GM12865 (cell line): Measurements from ENCODE around the gene GALR2.

ENCODE experiments used
- DNase-seq: peaks from one replicate; pipeline ENCODE4 v3.0.0; 2010; ENCODE audit warnings: low read depth
- H3K4me3 ChIP-seq: 2 replicates; pipeline ENCODE4 v1.5.1; 2011; ENCODE audit warnings: mild to moderate bottlenecking, low read depth, low read length, control low read depth
- TF ChIP-seq, protein P1 (sequence below): IDR thresholded peaks from 2 replicates; pipeline ENCODE4 v1.5.1; 2011; ENCODE audit warnings: low read length, control low read depth, low read depth, inconsistent platforms; ENCODE audit not compliant: insufficient read depth; ENCODE audit errors: missing control alignments

GALR2 gene

DNA sequence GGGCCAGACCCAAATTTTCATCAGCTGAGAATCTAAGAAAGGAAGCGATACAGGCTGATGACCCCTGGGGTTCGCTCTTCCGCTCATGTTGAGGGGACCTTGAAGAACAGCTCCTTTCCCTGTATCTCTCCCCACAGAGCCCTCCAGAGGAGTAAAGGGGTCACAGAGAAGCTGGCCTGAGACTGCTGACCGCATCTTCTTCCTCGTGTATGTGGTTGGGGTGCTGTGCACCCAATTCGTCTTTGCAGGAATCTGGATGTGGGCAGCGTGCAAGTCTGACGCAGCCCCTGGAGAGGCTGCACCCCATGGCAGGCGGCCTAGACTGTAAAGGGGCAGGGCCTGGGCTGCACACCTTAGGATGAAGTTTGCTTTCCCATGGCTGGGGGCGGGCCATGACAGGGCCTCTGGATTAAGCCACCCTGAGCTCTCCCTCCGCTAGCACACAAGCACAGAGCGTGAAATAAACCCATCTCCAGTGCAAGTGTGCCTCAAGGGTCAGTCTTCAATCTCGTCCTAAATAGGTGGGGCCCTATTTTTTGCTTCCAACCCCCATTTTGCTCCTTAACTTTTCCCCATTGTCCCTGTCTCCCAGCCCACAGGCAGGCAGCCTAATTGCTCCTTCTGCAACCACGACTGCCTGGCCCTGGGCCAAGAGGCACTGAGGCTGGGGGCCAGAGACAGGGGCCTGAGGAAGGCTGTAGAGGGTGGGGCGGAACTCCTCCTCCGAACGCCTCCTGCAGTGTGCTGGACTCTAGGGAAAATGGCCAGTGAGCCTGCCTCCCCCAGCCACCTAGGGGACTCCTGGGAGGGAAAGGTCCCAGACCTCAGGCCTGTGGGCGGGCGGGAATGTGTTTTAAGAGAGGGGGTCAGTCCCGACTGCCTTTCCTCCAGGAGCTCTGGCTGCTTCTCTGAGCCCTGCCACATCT, 8.0 kb downstream of the GALR2 start:
- DNase-seq, result no peak
- H3K4me3 ChIP-seq, result no peak overlapping the region
- TF ChIP-seq, protein P1, sequence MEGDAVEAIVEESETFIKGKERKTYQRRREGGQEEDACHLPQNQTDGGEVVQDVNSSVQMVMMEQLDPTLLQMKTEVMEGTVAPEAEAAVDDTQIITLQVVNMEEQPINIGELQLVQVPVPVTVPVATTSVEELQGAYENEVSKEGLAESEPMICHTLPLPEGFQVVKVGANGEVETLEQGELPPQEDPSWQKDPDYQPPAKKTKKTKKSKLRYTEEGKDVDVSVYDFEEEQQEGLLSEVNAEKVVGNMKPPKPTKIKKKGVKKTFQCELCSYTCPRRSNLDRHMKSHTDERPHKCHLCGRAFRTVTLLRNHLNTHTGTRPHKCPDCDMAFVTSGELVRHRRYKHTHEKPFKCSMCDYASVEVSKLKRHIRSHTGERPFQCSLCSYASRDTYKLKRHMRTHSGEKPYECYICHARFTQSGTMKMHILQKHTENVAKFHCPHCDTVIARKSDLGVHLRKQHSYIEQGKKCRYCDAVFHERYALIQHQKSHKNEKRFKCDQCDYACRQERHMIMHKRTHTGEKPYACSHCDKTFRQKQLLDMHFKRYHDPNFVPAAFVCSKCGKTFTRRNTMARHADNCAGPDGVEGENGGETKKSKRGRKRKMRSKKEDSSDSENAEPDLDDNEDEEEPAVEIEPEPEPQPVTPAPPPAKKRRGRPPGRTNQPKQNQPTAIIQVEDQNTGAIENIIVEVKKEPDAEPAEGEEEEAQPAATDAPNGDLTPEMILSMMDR, result no peak

DNA sequence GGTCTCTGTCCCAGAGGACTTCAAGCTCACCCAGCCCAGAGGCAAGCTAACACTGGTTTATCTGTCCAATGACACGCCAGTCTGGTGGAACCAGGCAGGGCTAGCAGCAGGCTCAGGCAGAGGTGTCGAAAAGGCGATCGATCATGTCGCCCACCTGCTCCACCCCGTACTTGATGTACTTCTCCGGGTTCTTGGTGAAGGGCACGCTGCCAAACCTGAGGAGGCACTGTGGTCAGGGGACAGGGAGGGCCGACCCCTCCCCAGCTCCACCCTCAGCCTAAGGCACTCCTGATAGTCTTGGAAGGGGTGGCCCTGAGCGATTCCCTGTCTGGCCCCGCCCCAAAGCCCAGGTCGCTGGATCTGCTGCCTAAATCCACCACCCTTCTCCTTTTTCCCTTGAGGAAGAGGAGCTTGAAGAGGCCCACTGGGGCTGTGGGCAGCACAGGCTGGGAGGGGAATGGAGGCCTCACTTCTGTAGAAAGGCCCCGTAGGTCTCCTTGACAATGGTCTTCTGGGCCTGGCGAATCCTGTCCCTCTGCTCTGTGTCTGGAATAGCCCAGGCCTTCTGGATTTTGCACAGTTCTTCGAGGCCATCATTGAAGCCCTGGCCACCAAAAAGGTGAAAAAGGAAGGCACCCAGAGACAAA, 9.1 kb downstream of the GALR2 start:
- H3K4me3 ChIP-seq, result no peak overlapping the region
- TF ChIP-seq, protein P1, result no peak
- no peak for DNase-seq

DNA sequence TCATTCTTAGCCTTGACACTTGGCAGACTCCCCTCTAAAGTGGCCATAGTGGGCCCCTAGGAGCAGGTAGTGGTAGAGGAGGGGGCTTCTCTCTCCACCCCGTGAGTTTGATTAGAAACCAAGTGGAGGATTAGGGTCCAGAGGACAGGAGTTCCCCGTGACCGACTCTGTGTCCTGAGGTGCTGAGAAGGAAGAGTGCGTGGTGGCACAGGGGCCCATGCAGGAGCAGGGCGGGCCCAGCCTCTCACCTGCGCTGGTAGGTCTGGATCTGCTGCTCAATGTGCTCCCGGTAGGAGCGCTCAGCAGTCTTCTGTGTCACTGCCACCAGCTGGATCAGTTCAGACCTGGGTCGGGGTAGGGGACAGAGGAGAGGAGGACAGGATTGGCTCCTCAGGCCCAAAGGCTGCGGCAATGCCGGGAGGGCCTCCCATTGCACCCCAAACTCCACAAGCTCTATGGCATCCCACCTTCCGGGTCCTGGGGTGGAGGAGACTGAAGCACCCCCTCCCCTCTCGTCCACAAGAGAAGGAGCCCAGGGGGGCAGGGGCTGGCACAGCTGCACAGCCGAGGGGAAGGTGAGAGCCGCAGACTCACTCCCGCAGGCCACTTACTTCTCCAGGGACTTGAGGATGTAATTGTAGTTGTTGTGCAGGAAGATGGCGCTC, 10.6 kb downstream of the GALR2 start:
- TF ChIP-seq, protein P1, result no peak
- DNase-seq, result no peak
- H3K4me3 ChIP-seq, result no peak overlapping the region

DNA sequence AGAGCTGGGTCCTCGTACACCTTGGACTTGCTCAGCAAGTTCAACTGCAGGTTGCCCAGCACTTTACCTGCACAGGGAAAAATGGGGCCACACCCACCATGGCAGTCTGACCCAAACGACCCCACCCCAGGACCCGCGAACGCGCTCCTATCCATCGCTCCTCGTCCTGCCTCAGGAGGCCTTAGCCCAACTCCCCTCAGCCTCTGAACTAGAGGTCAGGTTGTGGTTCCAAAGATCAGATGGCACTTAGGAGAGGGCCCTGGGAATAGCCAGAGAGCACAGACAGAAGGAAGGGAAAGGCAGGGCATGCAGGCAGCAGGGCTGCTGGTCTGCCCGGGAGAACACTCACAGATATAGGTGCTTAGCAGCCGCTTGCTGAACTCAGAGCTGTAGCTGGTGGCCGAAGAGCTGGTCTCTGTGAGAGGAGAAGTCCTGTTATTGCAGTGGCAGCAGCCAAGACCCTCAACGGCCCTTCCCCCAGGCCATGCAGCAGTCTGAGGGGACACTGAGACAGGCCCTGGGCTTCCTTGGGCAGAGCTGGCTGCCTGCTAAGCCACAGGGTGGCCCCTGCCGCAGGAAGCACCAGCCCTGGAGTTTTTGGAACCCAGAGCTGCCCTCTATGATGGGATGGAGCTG, 11.3 kb downstream of the GALR2 start:
- H3K4me3 ChIP-seq, result no peak overlapping the region
- TF ChIP-seq, protein P1, result no peak
- no peak for DNase-seq

DNA sequence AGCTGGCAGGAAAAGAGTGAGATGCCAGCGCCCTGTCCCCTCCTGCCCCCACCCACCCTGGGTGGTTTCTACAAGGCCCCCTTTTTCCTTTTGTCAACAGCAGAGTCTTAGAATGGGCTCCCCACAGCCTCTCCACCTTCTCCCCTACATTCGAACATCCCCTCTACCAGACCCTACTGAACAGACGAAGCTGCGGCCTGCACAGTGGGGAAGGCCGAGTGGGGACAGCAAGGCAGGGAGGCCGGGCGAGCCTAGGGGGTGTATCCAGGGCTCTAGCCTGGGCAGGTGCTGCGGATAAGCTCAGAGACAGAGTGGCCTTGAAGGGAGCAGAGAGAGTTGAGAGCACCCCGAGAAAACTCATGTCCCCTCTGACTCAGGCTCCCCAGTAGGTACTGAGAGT, 11.8 kb downstream of the GALR2 start:
- TF ChIP-seq, protein P1, result no peak
- H3K4me3 ChIP-seq, result no peak overlapping the region
- no peak for DNase-seq

DNA sequence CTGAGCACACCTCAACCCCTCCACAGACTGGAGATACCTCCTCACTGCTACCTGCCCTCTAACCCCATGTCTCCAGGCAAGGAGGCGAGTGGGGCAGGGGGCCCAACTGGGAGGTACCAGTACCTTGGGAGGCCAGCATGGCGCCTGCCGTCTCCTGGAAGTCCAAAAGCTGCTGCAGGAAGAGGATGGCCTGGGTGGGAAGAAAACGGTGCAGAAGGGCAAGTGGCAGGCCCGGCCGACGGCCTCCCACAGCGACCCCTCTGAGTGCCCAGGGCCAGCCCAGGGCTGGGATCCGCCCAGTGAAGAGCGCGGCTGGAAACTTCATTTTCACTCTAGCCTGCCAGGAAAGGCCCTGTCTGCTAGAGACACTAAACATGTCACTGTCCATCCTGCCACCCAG, 12.9 kb downstream of the GALR2 start:
- DNase-seq, result no peak
- TF ChIP-seq, protein P1, result no peak
- no peak overlapping the region for H3K4me3 ChIP-seq
